ENCODE measurements around the gene TMEM245. TPM values are rescaled to one million over a fixed set of nuclear protein-coding genes. Genes with fewer than 3 reads are reported as not detected.

Gene TMEM245
- total RNA-seq, 2 experiments from 2014 or later = 22.6 to 24.4 TPM

- intact Hi-C loops (cut with DNase I, micrococcal nuclease) = loop anchor here in 1 of 2 experiments (2.0 to 5.0 kb wide), 2 partner anchors 23 to 83 kb away; partner anchors contain the start of genes CTNNAL1 and TMEM245
- Mint-ChIP-seq H3K36me3 (ENCODE audit: low read depth) (peaks cover 66% of the 10 kb centered on the region), H3K9me3 (no peaks in the 10 kb centered on the region), H3K4me3 (no peak overlapping the region), H3K4me1 (ENCODE audit: low read depth) (peaks cover 77% of the 10 kb centered on the region), H3K27ac (peak overlapping the region; percentile 69), H3K27me3 (no peaks in the 10 kb centered on the region)
- peaks cover 42% of the 10 kb centered on the region for H3K4me1 ChIP-seq (ENCODE audit: insufficient read depth, low read length)
- CTCF ChIA-PET = no interaction called here
- H3K4me3 ChIP-seq (ENCODE audit: low read length) = no peak overlapping the region
- POLR2A ChIA-PET = no interaction called here
- H3K27ac ChIP-seq (ENCODE audit: low read depth in 1 of 2, low read length in 2 of 2) = no peak overlapping the region
- DNase-seq = no peak
- peaks cover 37% of the 10 kb centered on the region for H3K36me3 ChIP-seq (ENCODE audit: insufficient read depth, low read length)
- TF ChIP-seq CTCF (IDR thresholded peaks at IDR 0.05) = no peak
- H3K9me3 ChIP-seq (ENCODE audit: control insufficient read depth in 1 of 2, insufficient read depth in 1 of 2, low read length in 2 of 2) = no peaks in the 10 kb centered on the region
- ATAC-seq (ENCODE audit: poor library complexity) = peak; percentile 37
- H3K27me3 ChIP-seq (ENCODE audit: control insufficient read depth in 1 of 2, insufficient read depth in 2 of 2, low read length in 2 of 2) = no peaks in the 10 kb centered on the region
Observed at GRCh38 chr9:109095321-109095720, 24.4 kb downstream of the TMEM245 start.

- Mint-ChIP-seq H3K4me3 (peak overlapping the region; percentile 36), H3K9me3 (no peaks in the 10 kb centered on the region), H3K36me3 (ENCODE audit: low read depth) (peaks cover 77% of the 10 kb centered on the region), H3K27ac (peak overlapping the region; percentile 69), H3K27me3 (no peaks in the 10 kb centered on the region), H3K4me1 (ENCODE audit: low read depth) (peaks cover 69% of the 10 kb centered on the region)
- Histone ChIP-seq H3K36me3 (ENCODE audit: insufficient read depth, low read length) (peaks cover 43% of the 10 kb centered on the region), H3K4me1 (ENCODE audit: insufficient read depth, low read length) (peaks cover 34% of the 10 kb centered on the region), H3K4me3 (ENCODE audit: low read length) (no peak overlapping the region), H3K9me3 (ENCODE audit: control insufficient read depth in 1 of 2, insufficient read depth in 1 of 2, low read length in 2 of 2) (no peaks in the 10 kb centered on the region), H3K27me3 (ENCODE audit: control insufficient read depth in 1 of 2, insufficient read depth in 2 of 2, low read length in 2 of 2) (no peaks in the 10 kb centered on the region), H3K27ac (ENCODE audit: low read depth in 1 of 2, low read length in 2 of 2) (no peak overlapping the region)
- intact Hi-C loops (cut with DNase I, micrococcal nuclease) = loop anchor here in 1 of 2 experiments (2.0 kb wide), 1 partner anchor 25 kb away; the partner anchor contains the start of gene TMEM245
- DNase-seq = no peak
- TF ChIP-seq CTCF (IDR thresholded peaks at IDR 0.05) = no peak
- POLR2A ChIA-PET = interaction anchor here (0.9 to 1.3 kb wide), 3 partner anchors 15 to 26 kb away, joined by 3 to 5 read pairs (median 4); partner anchors contain the start of gene TMEM245
- ATAC-seq (ENCODE audit: poor library complexity) = no peak
- CTCF ChIA-PET = no interaction called here
Observed at GRCh38 chr9:109094268-109094667, 25.5 kb downstream of the TMEM245 start.

GRCh38 chr9:109092587-109092986 is 27.2 kb downstream of the TMEM245 start:
- H3K27ac ChIP-seq (ENCODE audit: low read depth in 1 of 2, low read length in 2 of 2) = no peak overlapping the region
- intact Hi-C loops (cut with DNase I, micrococcal nuclease) = no loop called here
- peaks cover 57% of the 10 kb centered on the region for H3K36me3 ChIP-seq (ENCODE audit: insufficient read depth, low read length)
- no peak for TF ChIP-seq CTCF (IDR thresholded peaks at IDR 0.05)
- H3K27me3 ChIP-seq (ENCODE audit: control insufficient read depth in 1 of 2, insufficient read depth in 2 of 2, low read length in 2 of 2) = no peaks in the 10 kb centered on the region
- no peaks in the 10 kb centered on the region for H3K9me3 Mint-ChIP-seq
- DNase-seq (no peak), ATAC-seq (ENCODE audit: poor library complexity) (no peak)
- peaks cover 87% of the 10 kb centered on the region for H3K36me3 Mint-ChIP-seq (ENCODE audit: low read depth)
- peaks cover 22% of the 10 kb centered on the region for H3K4me1 ChIP-seq (ENCODE audit: insufficient read depth, low read length)
- ChIA-PET CTCF (no interaction called here), POLR2A (no interaction called here)
- peaks cover 58% of the 10 kb centered on the region for H3K4me1 Mint-ChIP-seq (ENCODE audit: low read depth)
- H3K27ac Mint-ChIP-seq = no peak overlapping the region
- H3K4me3 ChIP-seq (ENCODE audit: low read length) = no peak overlapping the region
- H3K27me3 Mint-ChIP-seq = no peaks in the 10 kb centered on the region
- no peak overlapping the region for H3K4me3 Mint-ChIP-seq
- H3K9me3 ChIP-seq (ENCODE audit: control insufficient read depth in 1 of 2, insufficient read depth in 1 of 2, low read length in 2 of 2) = no peaks in the 10 kb centered on the region
